ENCODE results near the gene CSAD.

DNA sequence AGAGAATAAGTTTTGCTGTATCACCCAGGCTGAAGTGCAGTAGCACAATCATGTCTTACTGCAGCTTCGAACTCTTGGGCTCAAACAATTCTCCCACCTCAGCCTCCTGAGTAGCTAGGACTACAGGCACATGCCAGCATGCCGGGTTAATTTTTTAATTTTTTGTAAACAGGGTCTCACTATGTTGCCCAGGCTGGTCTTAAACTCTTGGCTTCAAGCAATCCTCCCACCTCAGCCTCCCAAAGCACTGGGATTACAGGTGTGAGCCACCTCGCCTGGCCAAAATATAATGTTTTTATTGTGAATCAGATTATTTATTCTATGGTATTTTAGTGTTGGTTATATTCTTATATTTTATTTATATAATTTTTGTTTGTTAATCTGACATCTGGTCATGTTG, 4.0 kb downstream of the CSAD start:
- TF ChIP-seq, protein P1, sequence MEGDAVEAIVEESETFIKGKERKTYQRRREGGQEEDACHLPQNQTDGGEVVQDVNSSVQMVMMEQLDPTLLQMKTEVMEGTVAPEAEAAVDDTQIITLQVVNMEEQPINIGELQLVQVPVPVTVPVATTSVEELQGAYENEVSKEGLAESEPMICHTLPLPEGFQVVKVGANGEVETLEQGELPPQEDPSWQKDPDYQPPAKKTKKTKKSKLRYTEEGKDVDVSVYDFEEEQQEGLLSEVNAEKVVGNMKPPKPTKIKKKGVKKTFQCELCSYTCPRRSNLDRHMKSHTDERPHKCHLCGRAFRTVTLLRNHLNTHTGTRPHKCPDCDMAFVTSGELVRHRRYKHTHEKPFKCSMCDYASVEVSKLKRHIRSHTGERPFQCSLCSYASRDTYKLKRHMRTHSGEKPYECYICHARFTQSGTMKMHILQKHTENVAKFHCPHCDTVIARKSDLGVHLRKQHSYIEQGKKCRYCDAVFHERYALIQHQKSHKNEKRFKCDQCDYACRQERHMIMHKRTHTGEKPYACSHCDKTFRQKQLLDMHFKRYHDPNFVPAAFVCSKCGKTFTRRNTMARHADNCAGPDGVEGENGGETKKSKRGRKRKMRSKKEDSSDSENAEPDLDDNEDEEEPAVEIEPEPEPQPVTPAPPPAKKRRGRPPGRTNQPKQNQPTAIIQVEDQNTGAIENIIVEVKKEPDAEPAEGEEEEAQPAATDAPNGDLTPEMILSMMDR (IDR thresholded peaks at IDR 0.05; ENCODE audit: low read length): no peak
- no peak for TF ChIP-seq EZH2 (optimal IDR thresholded peaks at IDR 0.05; ENCODE audit: low read depth, low read length)
- no peak for TF ChIP-seq EZH2phosphoT487 (IDR thresholded peaks at IDR 0.05; ENCODE audit: low read length)

Measured in MM.1S (cell line).